Fibroblast of lung (primary cell): Measurements from ENCODE around the gene VTI1A.

Experiments
- CTCF ChIP-seq, 2 donors: IDR thresholded peaks in 1 of 2; conservative IDR thresholded peaks in 1 of 2; 1 replicate in 1 of 2; 2 replicates in 1 of 2; pipeline ENCODE4 v1.5.1; 2011 to 2012; ENCODE audit warnings: low read length in 2 of 2, control low read depth in 1 of 2, inconsistent platforms in 1 of 2, low read depth in 1 of 2, mild to moderate bottlenecking in 1 of 2
- EZH2 ChIP-seq: IDR thresholded peaks from 2 replicates; pipeline ENCODE4 v1.5.1; 2012; ENCODE audit warnings: low read length, control low read depth, mild to moderate bottlenecking; ENCODE audit errors: missing control alignments

GRCh38 chr10:112615269-112615668 is 168.3 kb downstream of the VTI1A start:
- TF ChIP-seq CTCF (conservative IDR thresholded peaks at IDR 0.05 in 1 of 2, IDR thresholded peaks at IDR 0.05 in 1 of 2; ENCODE audit: low read depth in 1 of 2, low read length in 2 of 2): no peak
- TF ChIP-seq EZH2: no peak
